Central memory CD4-positive, alpha-beta T cell (primary cell): ENCODE results near the gene ZFAND2A.
"Not testable (repeated sequence)": the region's sequence is repeated elsewhere in the genome, so short reads cannot be mapped to it uniquely, and the experiment has no call there.

ENCODE experiments used
- DNase-seq: peaks from one replicate; pipeline ENCODE4 v3.0.0; 2022
- total RNA-seq, 3 experiments: gene quantifications; one replicate each; lab custom pipeline; 2026; lab: John Stamatoyannopoulos, UW

ZFAND2A gene
- total RNA-seq: 10.4 to 38.4 (median 14.6) reads per million in 3 experiments

DNA sequence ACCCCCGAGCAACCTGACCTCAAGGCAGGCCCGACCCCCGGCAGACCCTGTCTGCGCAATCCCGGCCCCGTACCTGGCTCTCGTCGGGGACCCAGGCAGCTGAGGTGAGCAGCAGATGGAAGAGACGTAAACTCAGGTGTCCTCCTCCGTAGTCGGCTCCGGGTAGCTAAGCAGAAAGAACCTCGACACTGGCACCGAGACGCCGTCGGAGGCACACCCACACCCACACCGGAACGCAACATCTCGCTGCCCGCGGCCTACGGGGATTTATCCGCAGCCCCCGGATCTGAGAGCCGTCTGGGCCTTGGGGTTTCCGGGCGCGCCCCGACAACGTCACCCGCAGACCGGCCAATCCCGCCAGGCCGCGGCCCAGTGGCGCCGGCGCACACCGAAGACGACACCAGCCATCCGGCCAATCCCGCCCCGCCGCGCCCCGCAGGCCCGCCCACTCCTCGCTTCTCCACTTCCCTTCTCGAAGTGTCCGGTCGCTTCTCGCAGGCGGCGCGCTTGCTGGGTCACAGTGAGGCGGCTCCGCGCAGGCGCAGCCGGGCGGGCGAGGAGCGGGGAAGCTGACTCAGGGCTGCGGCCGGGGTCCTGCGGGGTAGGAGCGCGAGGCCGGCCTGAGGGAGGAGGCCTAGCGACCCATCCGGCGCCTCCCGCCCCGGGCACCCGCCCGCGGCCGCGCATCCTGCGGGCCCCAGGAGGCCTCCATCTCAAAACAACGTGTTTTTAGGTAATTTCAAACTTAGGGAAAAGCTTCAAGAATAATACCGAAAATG is at the start of gene ZFAND2A:
Gene ZFAND2A, minus strand, starts transcription at position 306 of the 779 bp plus-strand sequence. CDS start 1,984 bp downstream, outside the sequence.
- peak; percentile 97 for DNase-seq

DNA sequence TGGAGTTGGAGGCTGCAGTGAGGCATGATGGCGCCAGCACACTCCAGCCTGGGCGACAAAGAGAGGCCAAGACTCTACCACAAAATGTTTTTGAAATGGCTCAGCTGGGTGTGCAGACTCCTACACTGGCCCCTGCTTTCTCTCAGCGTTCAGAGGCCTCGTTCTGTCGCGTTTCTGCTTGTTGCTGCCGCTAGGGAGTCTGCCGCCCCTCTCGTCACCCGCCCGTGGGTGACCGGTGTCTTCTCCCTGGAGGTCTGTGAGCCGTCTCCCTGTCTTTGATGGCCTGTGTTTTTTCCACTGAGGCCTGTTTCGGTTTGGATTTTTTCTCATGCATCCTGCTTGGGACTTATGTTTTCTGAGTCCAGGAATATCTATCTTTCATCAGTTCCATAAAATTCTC is 49.1 kb upstream of the ZFAND2A start:
- DNase-seq: no peak

DNA sequence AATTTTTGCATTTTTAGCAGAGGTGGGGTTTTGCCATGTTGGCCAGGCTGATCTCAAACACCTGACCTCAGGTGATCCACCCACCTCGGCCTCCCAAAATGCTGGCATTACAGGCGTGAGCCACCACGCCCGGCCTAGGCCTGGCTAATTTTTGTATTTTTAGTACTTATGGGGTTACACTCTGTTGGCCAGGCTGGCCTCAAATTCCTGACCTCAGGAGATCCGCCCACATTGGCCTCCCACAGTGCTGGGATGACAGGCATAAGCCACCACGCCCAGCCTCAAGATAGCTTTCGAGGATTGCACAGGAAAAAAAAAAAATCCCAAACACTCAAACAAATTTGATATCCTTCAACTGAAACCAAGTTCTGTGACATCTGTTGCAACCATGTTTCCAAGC is 45.7 kb upstream of the ZFAND2A start:
- DNase-seq: not testable (repeated sequence)

DNA sequence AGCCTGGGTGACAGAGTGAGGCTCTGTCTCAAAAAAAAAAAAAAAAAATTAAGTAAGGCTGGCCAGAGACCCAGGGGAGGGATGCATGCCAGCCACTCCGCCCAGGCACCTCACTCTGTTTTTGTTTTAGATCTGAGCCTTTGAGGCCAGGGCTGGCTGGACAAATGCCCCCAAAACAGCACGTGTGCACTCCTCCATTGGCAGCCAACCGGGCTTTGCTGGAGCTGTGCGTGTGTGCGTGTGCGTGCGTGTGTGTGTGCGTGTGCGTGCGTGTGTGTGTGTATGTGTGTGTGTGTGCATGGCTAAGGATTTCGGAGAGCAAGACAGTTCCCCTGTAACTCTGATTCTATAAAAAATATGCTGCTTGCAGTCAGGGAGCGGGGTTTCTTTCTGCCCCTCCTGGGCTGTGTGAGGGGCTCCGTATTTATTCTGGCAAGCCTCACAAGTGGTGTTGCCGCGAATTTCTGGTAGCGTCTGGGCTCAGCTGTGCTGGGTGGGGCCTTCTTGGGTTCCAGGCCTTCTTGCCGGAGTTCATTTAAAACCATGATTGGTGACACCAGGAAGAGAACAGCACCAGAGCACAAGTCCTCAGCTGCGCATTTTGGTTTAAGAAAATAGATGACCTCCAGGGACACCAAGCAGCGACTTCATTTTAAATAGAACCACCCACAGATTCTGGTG is 44.6 kb upstream of the ZFAND2A start:
- DNase-seq: no peak

- not testable (repeated sequence) for DNase-seq
Measured at GRCh38 chr7:1202914-1203313, 42.9 kb upstream of the ZFAND2A start.

- no peak for DNase-seq
Measured at GRCh38 chr7:1201916-1202315, 41.9 kb upstream of the ZFAND2A start.

DNA sequence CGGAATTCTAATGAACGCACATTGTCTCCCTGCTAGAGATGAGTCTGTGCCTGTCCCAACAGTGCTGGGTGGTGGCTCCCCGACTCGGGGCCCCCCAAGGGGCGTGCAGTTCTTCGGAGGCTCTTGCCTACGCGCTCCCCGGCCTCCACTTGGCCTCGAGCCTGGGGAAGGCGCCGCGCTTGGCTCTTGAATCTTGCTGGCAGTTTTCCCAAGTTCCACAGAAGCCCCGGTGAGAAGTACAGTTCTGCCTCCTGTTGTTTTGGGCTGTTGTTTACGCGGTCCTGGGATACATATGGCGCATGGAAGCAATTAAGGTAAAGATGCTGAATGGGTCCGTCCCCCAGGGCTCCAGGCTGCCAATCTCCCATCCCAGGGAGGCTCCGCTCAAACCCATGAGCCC is 40.0 kb upstream of the ZFAND2A start:
- DNase-seq: no peak

DNA sequence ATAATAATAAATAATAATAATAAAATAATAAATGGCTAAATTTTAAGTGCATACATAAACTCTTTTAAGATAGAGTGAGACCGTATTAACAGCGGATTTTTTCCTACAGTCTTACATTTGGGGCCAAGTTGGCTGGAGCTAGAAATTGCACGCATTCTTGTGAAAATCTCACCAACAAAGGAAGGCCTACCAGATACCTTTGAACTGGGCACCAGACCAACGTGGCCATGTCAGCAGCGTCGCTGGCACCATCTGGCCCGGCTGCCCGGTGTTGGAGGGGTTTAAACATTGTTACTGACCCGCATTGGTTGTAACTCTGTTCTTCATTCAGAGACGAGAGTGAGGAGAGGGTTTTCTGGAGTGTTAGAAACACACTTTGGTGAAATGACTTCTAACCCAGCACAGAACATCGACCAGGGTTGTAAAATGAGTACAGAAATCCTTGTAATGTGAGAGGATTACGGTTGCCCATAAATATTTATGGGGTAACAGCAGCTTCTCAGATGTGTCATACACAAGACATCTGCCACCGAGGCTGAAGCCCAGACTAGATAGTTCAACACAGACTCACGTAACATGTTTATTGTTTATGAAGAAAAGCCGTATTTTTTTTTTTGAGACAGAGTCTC is 38.1 kb upstream of the ZFAND2A start:
- no peak for DNase-seq

DNA sequence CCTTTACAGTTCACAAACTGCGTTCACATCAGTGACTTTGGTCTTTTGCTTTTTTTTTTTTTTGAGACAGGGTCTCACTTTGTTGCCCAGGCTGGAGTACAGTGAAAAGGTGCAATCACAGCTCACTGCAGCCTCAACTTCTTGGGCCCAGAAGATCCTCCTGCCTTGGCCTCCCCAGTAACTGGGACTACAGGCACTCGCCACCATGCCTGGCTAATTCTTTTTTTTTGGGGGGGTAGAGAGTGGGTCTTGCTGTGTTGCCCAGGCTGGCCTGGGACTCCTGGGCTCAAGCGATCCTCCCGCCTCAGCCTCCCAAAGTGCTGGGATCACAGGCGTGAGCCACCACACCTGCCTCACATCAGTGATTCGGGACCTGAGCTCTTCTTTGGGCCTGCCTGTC is 37.0 kb upstream of the ZFAND2A start:
- DNase-seq: no peak

- DNase-seq: not testable (repeated sequence)
Measured at GRCh38 chr7:1196441-1196840, 36.4 kb upstream of the ZFAND2A start.

DNA sequence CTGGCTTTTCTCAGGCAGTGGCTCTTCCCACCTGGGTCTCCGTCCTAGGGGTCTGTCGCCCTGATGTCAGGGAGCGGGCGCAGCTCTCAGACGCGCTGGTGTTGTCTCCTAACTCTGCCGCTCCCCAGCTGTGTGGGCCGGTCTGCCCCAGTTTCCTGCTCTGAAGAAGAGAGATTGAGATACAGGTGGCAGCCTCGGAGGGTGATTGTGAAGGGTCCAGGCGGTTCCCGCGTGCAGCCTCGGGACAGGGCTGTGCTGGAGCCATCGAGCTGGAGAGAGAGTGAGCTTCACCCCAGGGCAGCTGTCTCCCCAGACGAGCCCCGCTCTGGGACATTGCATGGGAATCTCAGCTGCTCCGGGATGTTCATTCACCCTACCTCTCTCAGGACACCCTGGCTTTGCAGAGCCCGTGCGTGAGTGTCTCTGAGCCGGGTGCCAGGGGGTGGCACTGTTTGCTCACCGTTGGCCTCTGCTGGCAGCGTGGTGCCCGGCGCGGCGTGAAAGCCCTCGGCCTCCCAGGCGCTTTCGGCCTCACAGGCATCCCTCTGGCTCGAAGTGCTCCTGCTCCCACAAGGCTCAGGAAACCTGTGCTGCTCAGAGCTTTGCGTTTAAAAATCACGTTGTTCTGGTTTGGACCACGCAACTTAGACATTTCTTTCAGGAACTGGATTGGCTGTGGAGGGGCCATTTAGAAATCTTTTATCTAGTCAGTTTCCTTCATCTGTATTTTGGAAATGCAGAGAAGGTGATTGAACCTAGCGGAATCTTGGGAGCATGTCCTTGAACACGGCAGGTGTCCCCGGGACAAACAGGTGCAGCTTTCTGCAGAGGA is 33.8 kb upstream of the ZFAND2A start:
- no peak for DNase-seq

- DNase-seq: no peak
Measured at GRCh38 chr7:1192171-1192676, 32.2 kb upstream of the ZFAND2A start.

DNA sequence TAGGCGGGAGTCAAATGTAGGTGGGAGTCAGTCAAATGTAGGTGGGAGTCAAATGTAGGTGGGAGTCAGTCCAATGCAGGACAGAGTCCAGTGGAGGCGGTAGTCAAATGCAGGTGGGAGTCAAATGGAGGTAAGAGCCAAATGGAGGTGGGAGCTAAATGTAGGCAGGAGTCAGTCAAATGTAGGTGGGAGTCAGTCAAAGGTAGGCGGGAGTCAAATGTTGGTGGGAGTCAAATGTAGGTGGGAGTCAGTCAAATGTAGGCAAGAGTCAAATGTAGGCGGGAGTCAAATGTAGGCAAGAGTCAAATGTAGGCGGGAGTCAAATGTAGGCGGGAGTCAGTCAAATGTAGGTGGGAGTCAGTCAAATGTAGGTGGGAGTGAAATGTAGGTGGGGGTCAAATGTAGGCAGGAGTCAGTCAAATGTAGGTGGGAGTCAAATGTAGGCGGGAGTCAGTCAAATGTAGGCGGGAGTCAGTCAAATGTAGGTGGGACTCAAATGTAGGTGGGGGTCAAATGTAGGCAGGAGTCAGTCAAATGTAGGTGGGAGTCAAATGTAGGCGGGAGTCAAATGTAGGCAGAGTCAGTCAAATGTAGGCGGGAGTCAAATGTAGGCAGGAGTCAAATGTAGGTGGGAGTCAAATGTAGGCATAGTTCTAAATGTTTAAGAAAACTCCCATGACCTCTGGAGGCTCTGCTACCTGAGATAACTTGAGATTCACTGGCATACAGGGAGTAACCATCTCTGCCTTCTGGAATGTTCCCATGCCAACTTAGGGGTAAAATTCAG is 30.2 kb upstream of the ZFAND2A start:
- no peak for DNase-seq

DNA sequence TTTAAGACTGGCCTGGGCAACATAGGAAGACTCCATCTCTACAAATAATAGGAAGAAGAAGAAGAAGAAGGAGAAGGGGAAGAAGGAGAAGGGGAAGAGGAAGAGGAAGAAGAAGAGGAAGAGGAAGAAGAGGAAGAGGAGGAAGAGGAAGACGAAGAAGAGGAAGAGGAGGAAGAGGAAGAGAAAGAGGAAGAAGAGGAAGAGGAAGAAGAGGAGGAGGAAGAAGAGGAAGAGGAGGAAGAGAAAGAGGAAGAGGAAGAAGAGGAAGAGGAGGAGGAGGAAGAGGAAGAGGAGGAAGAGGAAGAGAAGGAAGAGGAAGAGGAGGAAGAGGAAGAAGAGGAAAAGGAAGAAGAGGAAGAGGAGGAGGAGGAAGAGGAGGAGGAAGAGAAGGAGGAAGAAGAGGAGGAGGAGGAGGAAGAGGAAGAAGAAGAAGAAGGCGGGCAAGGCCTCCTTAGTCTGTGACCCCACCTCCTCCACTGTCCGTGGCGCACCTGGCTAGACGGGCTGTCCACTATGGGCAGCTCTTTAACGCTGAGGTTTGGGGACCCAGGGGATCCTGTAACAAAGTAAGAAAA is 28.8 kb upstream of the ZFAND2A start:
- DNase-seq: no peak

- DNase-seq: no peak
Measured at GRCh38 chr7:1187127-1187526, 27.1 kb upstream of the ZFAND2A start.

GRCh38 chr7:1181640-1182039 is 21.6 kb upstream of the ZFAND2A start:
- DNase-seq: no peak

DNA sequence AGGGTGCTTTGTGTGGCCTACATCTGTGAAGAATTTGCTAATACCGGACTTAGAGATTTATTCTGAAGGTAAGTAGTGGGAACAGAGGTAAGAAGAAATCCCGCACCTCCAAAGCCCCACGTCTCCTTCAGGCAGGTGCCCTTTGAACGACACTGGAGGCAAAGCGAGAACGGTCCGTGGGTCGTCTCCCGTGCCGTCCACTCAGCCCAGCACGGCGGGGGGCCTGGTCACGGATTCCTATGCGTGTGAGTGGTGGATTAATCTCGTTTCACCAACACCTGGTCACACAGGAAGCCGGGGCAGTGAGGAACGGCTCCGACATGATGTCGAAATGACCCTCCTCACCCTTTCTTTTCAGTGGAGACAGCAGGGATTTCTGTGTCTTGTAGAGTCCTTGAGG is 21.0 kb upstream of the ZFAND2A start:
- no peak for DNase-seq

DNA sequence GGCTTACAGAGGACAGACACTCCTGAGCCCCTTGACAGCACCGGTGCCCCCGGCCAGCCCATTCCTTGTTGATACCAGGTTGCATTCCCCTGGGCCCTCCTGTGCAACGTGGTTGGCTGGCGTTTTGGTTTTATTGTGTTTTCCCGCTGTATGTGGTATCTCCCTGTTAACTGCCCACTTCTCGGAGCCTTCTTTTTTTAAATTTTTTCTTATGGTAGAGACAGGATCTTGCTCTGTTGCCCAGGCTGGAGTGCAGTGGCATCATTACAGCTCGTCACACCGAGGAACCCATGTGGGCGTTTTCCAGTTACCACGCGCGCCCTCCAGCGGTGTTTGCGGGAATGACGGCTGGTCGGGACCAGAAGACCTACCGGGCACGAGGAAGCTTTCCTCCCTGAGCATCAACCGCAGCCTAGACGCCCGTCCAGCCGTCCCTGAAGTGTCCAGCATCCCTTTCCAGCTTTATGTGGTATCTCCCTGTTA is 16.9 kb upstream of the ZFAND2A start:
- peak; percentile 67 for DNase-seq

GRCh38 chr7:1175967-1176851 is 16.2 kb upstream of the ZFAND2A start:
- DNase-seq: peak; percentile 56

DNA sequence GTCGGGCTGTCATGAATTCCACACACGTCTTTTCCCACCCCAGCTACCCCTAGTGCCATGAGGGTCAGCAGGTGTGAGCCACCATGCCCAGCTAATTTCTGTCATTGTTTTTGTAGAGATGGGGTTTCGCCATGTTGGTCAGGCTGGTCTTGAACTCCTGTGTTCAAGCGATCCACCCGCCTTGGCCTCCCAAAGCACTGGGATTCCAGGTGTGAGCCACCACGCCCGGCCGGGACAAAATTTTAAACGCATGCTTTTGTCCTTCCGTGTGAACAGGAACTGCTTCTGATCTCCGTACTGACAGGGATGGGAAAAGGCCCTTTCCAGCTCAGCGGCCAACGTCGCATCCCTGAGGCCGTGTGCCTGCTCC is 15.6 kb upstream of the ZFAND2A start:
- DNase-seq: no peak
